Measurements from ENCODE around the gene SMAD6.

SMAD6 gene

DNA sequence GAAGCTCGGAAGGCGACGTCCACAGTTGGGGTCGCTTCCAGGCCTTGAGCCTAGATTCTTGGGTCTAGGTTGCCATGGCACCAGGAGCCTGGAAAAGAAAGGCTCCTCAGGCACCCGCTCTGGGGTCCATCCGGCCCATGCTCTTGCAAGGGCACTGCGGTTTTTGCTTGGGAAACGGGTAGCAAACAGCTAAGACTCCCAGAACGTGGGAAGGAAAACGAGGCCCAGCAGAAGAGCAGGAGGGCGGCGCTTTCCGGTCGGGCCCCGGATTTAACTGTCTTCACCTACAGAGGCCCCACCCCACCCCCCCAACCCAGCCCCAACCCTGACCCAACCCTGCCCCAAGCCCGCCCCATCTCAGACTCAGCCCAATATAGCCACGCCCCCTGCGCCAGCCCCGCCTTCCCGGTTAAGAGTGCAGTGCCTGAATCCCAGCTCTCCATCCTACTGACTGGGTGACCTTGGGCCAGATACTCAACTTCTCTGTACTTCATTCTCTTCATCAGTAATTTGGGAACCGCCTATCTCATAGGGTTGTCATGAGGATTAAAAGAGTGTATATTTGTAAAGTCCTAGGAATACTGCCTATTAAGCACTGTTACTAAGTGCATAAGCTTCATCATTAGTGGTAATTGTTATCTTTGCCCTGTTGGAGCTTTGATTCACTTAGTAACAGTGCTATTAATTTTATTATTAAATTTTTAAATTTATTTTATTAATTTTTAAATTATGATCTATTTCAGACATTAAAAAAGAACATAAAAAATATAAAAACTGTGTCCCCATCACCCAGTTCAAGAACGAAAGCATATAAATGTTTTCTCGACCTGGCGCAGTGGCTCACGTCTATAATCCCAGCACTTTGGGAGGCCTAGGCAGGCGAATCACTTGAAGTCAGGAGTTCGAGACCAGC is 28.4 kb upstream of the SMAD6 start:
- H3K4me3 ChIP-seq (ENCODE audit: control insufficient read depth, low read depth, low read length): no peak overlapping the region
- no peak for DNase-seq (ENCODE audit: low read depth)
- TF ChIP-seq CTCF (IDR thresholded peaks at IDR 0.05; ENCODE audit: control insufficient read depth, insufficient read depth, low read depth, low read length, missing control alignments): no peak

GRCh38 chr15:66674756-66675155 is 27.3 kb upstream of the SMAD6 start:
- no peak for TF ChIP-seq CTCF (IDR thresholded peaks at IDR 0.05; ENCODE audit: control insufficient read depth, insufficient read depth, low read depth, low read length, missing control alignments)
- H3K4me3 ChIP-seq (ENCODE audit: control insufficient read depth, low read depth, low read length): no peak overlapping the region
- DNase-seq (ENCODE audit: low read depth): no peak

- no peak for DNase-seq (ENCODE audit: low read depth)
- H3K4me3 ChIP-seq (ENCODE audit: control insufficient read depth, low read depth, low read length): no peak overlapping the region
- no peak for TF ChIP-seq CTCF (IDR thresholded peaks at IDR 0.05; ENCODE audit: control insufficient read depth, insufficient read depth, low read depth, low read length, missing control alignments)
These were observed 26.6 kb upstream of the SMAD6 start for GRCh38 chr15:66675446-66675845.

GRCh38 chr15:66677336-66677735 is 24.7 kb upstream of the SMAD6 start:
- no peak overlapping the region for H3K4me3 ChIP-seq (ENCODE audit: control insufficient read depth, low read depth, low read length)
- DNase-seq (ENCODE audit: low read depth): no peak
- TF ChIP-seq CTCF (IDR thresholded peaks at IDR 0.05; ENCODE audit: control insufficient read depth, insufficient read depth, low read depth, low read length, missing control alignments): no peak

- no peak for TF ChIP-seq CTCF (IDR thresholded peaks at IDR 0.05; ENCODE audit: control insufficient read depth, insufficient read depth, low read depth, low read length, missing control alignments)
- no peak for DNase-seq (ENCODE audit: low read depth)
- no peak overlapping the region for H3K4me3 ChIP-seq (ENCODE audit: control insufficient read depth, low read depth, low read length)
These were observed 22.9 kb upstream of the SMAD6 start for GRCh38 chr15:66679061-66679656.

DNA sequence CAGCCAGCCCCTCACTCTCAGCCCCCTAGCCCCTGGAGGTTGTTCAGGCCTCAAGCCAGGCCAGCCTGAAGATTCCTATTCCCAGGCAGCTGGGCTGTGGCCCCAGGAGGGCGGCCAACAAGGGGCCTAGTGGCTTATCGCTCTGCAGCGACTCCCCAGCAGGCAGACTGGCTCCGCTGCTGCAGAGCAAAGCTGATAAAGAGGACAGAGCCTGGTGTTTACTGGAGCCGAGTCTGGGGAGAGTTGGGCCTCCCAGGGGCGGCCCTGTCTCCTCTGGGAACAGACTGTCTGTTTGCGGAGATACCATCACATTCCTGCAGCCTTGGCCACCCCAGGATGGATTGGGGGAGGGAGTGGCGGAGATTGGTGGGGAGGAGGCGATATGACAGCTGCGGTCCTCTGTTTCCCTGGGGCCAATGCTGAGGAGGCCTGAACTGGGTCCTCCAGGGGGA is 22.4 kb upstream of the SMAD6 start:
- no peak for DNase-seq (ENCODE audit: low read depth)
- no peak overlapping the region for H3K4me3 ChIP-seq (ENCODE audit: control insufficient read depth, low read depth, low read length)
- no peak for TF ChIP-seq CTCF (IDR thresholded peaks at IDR 0.05; ENCODE audit: control insufficient read depth, insufficient read depth, low read depth, low read length, missing control alignments)

All from AG09309 (cell line).